Measurements from ENCODE around the gene VWA8. TPM values are rescaled to one million over a fixed set of nuclear protein-coding genes. Genes with fewer than 3 reads are reported as not detected.

Gene VWA8
- polyA plus RNA-seq, 1 of the 3 experiments (the other 2 are of a cell fraction), result 5.5 TPM

GRCh38 chr13:41847216-41847615, 113.7 kb downstream of the VWA8 start:
- Histone ChIP-seq H3K4me3 (ENCODE audit: low read depth in 2 of 2, low read length in 1 of 2) (no peak overlapping the region), H3K9me2 (no peaks in the 10 kb centered on the region), H3K79me2 (ENCODE audit: insufficient read depth) (no peaks in the 10 kb centered on the region), H3K4me1 (ENCODE audit: control insufficient read depth in 1 of 2, insufficient read depth in 2 of 2, low read depth in 1 of 2, low read length in 1 of 2) (peaks cover 0 to 3% of the 10 kb centered on the region in 2 experiments; a peak in 3 of 4 replicates), H3K4me2 (no peak overlapping the region), H3K9me3 (no peaks in the 10 kb centered on the region), H3F3A (replicated peaks; ENCODE audit: insufficient read depth) (no peaks in the 10 kb centered on the region), H3K27me3 (ENCODE audit: insufficient read depth) (no peaks in the 10 kb centered on the region), H4K20me1 (ENCODE audit: insufficient read depth) (no peaks in the 10 kb centered on the region), H2AFZ (ENCODE audit: low read depth) (no peak overlapping the region), H3K27ac (ENCODE audit: low read depth in 2 of 2, low read length in 1 of 2) (no peak overlapping the region), H3K36me3 (replicated peaks in 1 of 2; ENCODE audit: control insufficient read depth in 1 of 2, insufficient read depth in 2 of 2, low read length in 1 of 2) (no peaks in the 10 kb centered on the region), H3K9ac (no peak overlapping the region)
- CTCF ChIA-PET, result no interaction called here
- 96% methylated on average over 3 of the region's 3 CpGs for WGBS (ENCODE audit: low lambda C conversion rate)
- DNase-seq, result no peak
- no peak for TF ChIP-seq FOXM1 (IDR thresholded peaks at IDR 0.05; ENCODE audit: low read depth)
- TF ChIP-seq RCOR1 (IDR thresholded peaks at IDR 0.05; ENCODE audit: low read length), result no peak
- no peak for TF ChIP-seq SIN3A (IDR thresholded peaks at IDR 0.05; ENCODE audit: borderline replicate concordance, low read depth, low read length)
- TF ChIP-seq CHD2 (IDR thresholded peaks at IDR 0.05; ENCODE audit: low read length, partially characterized antibody), result no peak
- no peak for TF ChIP-seq IRF3 (IDR thresholded peaks at IDR 0.05; ENCODE audit: low read depth, low read length)
- TF ChIP-seq MAX (IDR thresholded peaks at IDR 0.05; ENCODE audit: low read depth), result no peak
- no peak for TF ChIP-seq NFIC (IDR thresholded peaks at IDR 0.05; ENCODE audit: borderline replicate concordance)
- TF ChIP-seq PBX3 (IDR thresholded peaks at IDR 0.05), result no peak
- no peak for TF ChIP-seq TEAD4 (IDR thresholded peaks at IDR 0.05; ENCODE audit: borderline replicate concordance, insufficient read depth)
- TF ChIP-seq NRF1 (IDR thresholded peaks at IDR 0.05; ENCODE audit: low read depth, low read length), result no peak
- no peak for TF ChIP-seq MXI1 (IDR thresholded peaks at IDR 0.05; ENCODE audit: low read depth, low read length)
- no peak for TF ChIP-seq GATA2 (CRISPR knock-in tag; IDR thresholded peaks at IDR 0.05)
- TF ChIP-seq EZH2phosphoT487 (IDR thresholded peaks at IDR 0.05; ENCODE audit: borderline replicate concordance, low read depth), result no peak
- no peak for TF ChIP-seq USF2 (IDR thresholded peaks at IDR 0.05; ENCODE audit: borderline replicate concordance, low read depth, low read length)
- TF ChIP-seq ELF1 (IDR thresholded peaks at IDR 0.05), result no peak
- TF ChIP-seq YY1 (IDR thresholded peaks at IDR 0.05; ENCODE audit: low read depth), result no peak
- POLR2A ChIA-PET, result no interaction called here
